Osteocyte (in vitro differentiated cells): ENCODE measurements around the gene WDR70. TPM values are rescaled to one million over a fixed set of nuclear protein-coding genes. Genes with fewer than 3 reads are reported as not detected.

ENCODE experiments used
- DNase-seq: peaks from one replicate; pipeline ENCODE4 v3.0.0; 2021; ENCODE audit warnings: mixed read lengths; ENCODE audit not compliant: unreplicated experiment; ENCODE audit errors: extremely low spot score
- H3K27ac Mint-ChIP-seq: one replicate; pipeline ENCODE4 v1.8.0; 2021; ENCODE audit warnings: mild to moderate bottlenecking, mixed read lengths; ENCODE audit not compliant: unreplicated experiment
- H3K27me3 Mint-ChIP-seq: one replicate; pipeline ENCODE4 v1.8.0; 2021; ENCODE audit warnings: mixed read lengths; ENCODE audit not compliant: unreplicated experiment
- H3K36me3 Mint-ChIP-seq: one replicate; pipeline ENCODE4 v1.8.0; 2021; ENCODE audit warnings: mixed read lengths; ENCODE audit not compliant: unreplicated experiment
- H3K4me1 Mint-ChIP-seq: one replicate; pipeline ENCODE4 v1.8.0; 2021; ENCODE audit warnings: mixed read lengths; ENCODE audit not compliant: unreplicated experiment
- H3K4me3 Mint-ChIP-seq: one replicate; pipeline ENCODE4 v1.8.0; 2021; ENCODE audit warnings: mild to moderate bottlenecking, moderate library complexity, mixed read lengths; ENCODE audit not compliant: unreplicated experiment
- H3K9me3 Mint-ChIP-seq: one replicate; pipeline ENCODE4 v1.8.0; 2021; ENCODE audit warnings: mixed read lengths; ENCODE audit not compliant: unreplicated experiment
- total RNA-seq: library from RNA; stranded (reverse); gene quantifications from 2 replicates; pipeline ENCODE4 v1.2.1, GENCODE V29; 2021
- TF ChIP-seq, protein P1 (sequence below): fragments of 200-600 bp; sonication (generic); IDR thresholded peaks from 2 replicates; pipeline ENCODE4 v1.5.0; 2021; ENCODE audit warnings: antibody characterized with exemption, mild to moderate bottlenecking, moderate library complexity

WDR70 gene
- total RNA-seq, 1 donor from 2014 or later: 35.4 TPM

DNA sequence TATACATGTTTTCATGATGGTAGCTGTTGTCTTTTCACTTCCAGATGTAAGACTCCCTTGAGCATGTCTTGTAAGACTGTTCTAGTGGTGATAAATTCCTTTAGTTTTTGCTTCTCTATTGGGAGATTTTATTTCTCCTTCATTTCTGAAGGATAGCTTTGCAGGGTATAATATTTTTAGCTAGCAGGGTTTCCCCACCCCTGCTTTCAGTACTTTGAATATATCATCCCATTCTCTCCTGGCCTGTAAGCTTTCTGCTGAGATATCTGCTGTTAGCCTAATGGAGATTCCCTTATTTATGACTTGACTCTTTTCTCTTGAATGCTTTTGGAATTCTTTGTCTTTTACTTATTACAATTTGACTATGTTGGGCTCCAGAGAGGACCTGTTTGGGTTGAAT, 249.8 kb downstream of the WDR70 start:
- DNase-seq: no peak
- Mint-ChIP-seq H3K4me3 (no peak overlapping the region), H3K27me3 (no peaks in the 10 kb centered on the region), H3K27ac (no peak overlapping the region), H3K4me1 (no peaks in the 10 kb centered on the region), H3K36me3 (peaks cover 28% of the 10 kb centered on the region), H3K9me3 (peaks cover 33% of the 10 kb centered on the region)
- TF ChIP-seq, protein P1, sequence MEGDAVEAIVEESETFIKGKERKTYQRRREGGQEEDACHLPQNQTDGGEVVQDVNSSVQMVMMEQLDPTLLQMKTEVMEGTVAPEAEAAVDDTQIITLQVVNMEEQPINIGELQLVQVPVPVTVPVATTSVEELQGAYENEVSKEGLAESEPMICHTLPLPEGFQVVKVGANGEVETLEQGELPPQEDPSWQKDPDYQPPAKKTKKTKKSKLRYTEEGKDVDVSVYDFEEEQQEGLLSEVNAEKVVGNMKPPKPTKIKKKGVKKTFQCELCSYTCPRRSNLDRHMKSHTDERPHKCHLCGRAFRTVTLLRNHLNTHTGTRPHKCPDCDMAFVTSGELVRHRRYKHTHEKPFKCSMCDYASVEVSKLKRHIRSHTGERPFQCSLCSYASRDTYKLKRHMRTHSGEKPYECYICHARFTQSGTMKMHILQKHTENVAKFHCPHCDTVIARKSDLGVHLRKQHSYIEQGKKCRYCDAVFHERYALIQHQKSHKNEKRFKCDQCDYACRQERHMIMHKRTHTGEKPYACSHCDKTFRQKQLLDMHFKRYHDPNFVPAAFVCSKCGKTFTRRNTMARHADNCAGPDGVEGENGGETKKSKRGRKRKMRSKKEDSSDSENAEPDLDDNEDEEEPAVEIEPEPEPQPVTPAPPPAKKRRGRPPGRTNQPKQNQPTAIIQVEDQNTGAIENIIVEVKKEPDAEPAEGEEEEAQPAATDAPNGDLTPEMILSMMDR: no peak

DNA sequence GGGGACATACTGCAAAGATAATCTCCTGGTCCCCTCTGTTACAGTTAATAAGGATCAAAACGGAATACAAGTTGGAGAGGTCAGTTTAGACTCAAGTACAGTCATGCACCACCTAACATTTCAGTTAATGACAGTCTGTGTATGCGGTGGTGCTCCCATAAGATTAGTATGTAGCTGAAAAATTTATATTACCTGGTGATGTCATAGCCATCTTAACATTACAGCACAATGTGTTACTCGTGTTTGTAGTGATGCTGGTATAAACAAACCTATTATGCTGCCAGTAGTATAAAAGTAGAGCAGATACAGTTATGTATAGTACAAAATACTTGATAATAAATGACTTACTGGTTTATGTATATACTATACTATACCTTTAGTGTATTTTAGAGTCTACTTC, 252.8 kb downstream of the WDR70 start:
- no peak for DNase-seq
- peaks cover 24% of the 10 kb centered on the region for H3K36me3 Mint-ChIP-seq
- no peaks in the 10 kb centered on the region for H3K4me1 Mint-ChIP-seq
- H3K4me3 Mint-ChIP-seq: no peak overlapping the region
- TF ChIP-seq, protein P1: no peak
- H3K27ac Mint-ChIP-seq: no peak overlapping the region
- peaks cover 29% of the 10 kb centered on the region for H3K9me3 Mint-ChIP-seq
- no peaks in the 10 kb centered on the region for H3K27me3 Mint-ChIP-seq

DNA sequence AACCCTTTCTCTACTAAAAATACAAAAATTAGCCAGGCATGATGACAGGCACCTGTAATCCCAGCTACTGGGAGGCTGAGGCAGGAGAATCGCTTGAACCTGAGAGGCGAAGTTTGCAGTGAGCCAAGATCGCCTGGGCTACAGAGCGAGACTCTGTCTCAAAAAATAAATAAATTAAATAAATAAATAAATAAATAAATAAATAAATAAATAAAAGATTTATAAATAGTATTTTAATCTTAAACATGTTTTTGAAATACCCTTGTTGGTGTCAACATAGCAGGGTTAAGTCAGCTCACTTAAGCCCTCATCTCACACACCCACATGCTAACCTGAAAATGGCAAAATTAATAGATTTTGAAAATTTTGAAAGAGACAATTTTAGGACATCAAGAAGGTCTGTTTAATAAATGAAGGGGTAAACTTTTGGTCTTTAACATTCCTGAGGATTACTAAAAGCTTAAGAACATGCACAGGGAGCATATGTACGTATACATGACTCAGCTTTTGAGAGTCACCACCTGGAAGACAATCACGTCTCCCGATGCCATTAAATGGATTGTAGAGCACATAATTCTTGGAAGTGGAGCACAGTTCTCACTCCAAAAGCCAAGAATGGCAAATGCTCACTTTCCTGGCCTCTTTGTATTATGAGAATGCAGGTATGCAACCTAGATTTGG, 258.2 kb downstream of the WDR70 start:
- H3K27ac Mint-ChIP-seq: no peak overlapping the region
- H3K4me1 Mint-ChIP-seq: peaks cover 15% of the 10 kb centered on the region
- H3K36me3 Mint-ChIP-seq: no peaks in the 10 kb centered on the region
- TF ChIP-seq, protein P1: no peak
- DNase-seq: no peak
- no peak overlapping the region for H3K4me3 Mint-ChIP-seq
- no peaks in the 10 kb centered on the region for H3K9me3 Mint-ChIP-seq
- no peaks in the 10 kb centered on the region for H3K27me3 Mint-ChIP-seq

DNA sequence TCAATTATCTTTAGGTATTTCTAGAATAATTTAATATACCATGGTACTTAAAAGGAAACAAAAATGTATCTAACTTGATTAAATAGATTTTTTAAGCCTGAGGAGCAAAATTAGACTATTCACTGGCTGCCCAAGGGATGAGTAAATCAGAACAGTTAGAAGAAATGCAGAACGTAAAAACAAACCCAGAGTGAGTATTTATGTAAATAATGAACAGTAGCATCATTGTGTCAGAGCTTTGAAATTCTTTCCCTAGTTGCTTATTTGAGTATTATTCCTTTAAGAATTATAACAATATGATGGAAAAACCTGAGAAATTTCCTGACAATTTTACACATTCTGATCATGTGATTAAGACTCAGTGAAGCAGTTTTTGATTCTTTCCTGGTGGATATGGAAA, 259.8 kb downstream of the WDR70 start:
- peaks cover 15% of the 10 kb centered on the region for H3K4me1 Mint-ChIP-seq
- peaks cover 4% of the 10 kb centered on the region for H3K9me3 Mint-ChIP-seq
- no peak overlapping the region for H3K4me3 Mint-ChIP-seq
- no peak overlapping the region for H3K27ac Mint-ChIP-seq
- H3K27me3 Mint-ChIP-seq: no peaks in the 10 kb centered on the region
- H3K36me3 Mint-ChIP-seq: no peaks in the 10 kb centered on the region
- TF ChIP-seq, protein P1: no peak
- DNase-seq: no peak

DNA sequence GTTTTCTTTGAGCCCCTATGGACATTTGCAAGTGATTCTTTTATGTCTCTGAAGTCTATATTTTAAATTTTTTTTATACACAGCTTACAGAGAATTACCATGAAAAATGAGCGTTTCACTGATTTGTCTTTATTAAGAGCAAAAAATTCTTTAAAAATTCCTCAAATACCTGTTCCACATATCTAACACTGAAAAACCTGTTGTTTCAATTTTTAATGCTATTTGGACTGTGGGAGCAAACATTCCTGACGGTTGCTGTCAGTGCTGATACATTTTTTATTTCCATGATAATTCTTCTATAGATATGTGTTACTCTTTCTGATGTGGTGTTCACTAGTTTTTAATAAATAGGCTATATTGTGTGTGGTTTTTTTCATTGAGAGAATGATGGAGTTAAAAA, 261.0 kb downstream of the WDR70 start:
- Mint-ChIP-seq H3K4me3 (no peak overlapping the region), H3K4me1 (peaks cover 15% of the 10 kb centered on the region), H3K27me3 (no peaks in the 10 kb centered on the region), H3K9me3 (peaks cover 16% of the 10 kb centered on the region), H3K27ac (no peak overlapping the region), H3K36me3 (peaks cover 5% of the 10 kb centered on the region)
- DNase-seq: no peak
- TF ChIP-seq, protein P1: no peak
